ENCODE data around the gene PLEKHG5.

DNA sequence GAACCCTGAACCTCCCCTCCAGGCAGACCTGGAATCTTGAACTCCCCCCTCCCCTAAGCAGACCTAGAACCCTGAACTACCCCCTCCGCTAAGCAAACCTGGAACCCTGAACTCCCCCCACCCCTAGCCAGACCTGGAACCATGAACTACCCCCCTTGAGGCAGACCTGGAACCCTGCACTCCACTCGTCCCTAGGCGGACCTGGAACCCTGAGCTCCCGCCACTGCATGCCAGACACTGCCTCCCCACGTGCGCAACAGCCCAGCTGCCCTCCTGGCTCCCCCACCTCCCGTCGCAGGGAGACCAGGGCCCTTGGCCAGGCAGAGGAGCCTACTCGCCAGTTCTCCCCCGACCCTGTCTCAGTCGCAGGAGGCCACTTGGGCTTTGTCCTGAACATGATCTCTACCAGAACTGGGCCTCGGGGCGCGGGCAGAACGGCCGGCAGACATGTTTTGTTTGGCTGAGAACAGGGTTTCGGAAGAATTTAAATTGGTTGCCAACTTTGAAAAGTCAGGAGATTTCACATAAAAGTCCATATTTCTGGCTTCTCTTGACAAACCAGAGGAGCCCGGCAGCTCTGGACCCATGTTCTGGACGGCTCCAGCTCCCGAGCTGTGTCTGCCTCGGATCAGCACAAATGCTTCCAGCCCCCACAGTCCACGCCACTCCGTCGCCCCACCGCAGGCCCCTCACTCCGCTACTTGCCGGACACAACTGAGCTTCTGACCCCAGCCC is 9.2 kb upstream of the PLEKHG5 start:
- TF ChIP-seq, protein P1, sequence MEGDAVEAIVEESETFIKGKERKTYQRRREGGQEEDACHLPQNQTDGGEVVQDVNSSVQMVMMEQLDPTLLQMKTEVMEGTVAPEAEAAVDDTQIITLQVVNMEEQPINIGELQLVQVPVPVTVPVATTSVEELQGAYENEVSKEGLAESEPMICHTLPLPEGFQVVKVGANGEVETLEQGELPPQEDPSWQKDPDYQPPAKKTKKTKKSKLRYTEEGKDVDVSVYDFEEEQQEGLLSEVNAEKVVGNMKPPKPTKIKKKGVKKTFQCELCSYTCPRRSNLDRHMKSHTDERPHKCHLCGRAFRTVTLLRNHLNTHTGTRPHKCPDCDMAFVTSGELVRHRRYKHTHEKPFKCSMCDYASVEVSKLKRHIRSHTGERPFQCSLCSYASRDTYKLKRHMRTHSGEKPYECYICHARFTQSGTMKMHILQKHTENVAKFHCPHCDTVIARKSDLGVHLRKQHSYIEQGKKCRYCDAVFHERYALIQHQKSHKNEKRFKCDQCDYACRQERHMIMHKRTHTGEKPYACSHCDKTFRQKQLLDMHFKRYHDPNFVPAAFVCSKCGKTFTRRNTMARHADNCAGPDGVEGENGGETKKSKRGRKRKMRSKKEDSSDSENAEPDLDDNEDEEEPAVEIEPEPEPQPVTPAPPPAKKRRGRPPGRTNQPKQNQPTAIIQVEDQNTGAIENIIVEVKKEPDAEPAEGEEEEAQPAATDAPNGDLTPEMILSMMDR (IDR thresholded peaks at IDR 0.05; ENCODE audit: low read depth, low read length): no peak
- no peak for TF ChIP-seq EZH2phosphoT487 (IDR thresholded peaks at IDR 0.05; ENCODE audit: low read depth)
